ENCODE data around the gene PCDHGC3. TPM values are rescaled to one million over a fixed set of nuclear protein-coding genes. Genes with fewer than 3 reads are reported as not detected.

The PCDHGC3 gene
- total RNA-seq, 1 donor from 2014 or later = 15.6 TPM

DNA sequence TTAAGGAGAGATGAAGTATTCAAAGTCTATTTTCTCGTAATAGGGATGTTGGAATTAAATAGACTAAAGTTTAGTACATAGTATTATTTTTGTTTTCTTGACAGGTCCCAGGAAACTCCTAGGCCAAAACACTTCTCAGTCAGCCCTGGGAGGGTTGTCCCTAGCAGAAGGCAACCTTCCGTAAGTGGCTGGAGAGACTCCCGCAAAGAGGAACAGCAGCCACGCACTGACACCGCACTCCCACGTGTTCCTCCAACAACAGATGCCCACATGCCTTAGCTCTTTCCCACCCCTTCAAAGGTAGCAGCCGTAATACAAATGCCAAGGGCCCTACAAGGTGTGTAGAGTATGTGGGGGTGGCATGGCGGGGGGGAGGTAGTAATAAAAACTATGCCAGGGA is 41.5 kb downstream of the PCDHGC3 start:
- Histone ChIP-seq H3K9me3 (replicated peaks) (no peaks in the 10 kb centered on the region), H3K27ac (replicated peaks) (peak overlapping the region; percentile 90), H3K27me3 (ENCODE audit: low read depth) (no peaks in the 10 kb centered on the region), H3K4me1 (peaks cover 95% of the 10 kb centered on the region), H3K36me3 (peaks cover 16% of the 10 kb centered on the region), H3K4me3 (no peak overlapping the region)
- no peak for DNase-seq
- intact Hi-C loops (cut with micrococcal nuclease) = no loop called here
- TF ChIP-seq CTCF (IDR thresholded peaks at IDR 0.05; ENCODE audit: borderline replicate concordance) = no peak

DNA sequence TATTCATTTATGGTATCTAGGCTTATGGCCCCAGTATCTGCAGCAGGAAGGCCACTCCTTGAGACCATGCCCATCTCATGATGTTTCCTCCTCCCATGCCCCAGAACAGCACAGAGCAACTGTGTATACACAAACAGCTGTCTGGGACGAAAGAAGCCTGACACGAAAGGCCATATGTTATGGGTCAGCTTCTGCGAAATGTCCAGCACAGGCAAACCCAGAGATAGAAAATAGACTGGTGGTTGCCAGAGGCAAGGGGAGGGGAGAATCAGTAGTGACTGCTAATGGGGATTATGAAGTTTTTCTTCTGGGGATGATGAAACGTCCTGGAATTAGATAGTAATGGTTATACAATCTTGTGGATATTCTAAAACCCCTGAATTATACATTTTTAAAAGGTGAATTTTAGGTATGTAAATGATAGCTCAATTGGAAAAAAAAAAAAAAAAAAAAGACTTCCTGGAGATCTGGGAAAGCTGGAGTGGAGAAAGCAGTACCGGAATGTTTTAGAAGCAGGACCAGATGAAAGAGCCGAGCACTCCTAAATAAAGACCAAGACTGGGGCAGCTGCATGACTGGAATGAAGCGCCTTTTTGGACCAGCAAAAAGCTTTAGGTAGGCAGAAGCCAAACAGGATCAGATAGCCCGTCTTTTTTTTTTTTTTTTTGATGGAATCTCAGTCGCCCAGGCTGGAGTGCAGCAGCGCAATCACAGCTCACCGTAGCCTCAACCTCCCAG is 42.3 kb downstream of the PCDHGC3 start:
- TF ChIP-seq CTCF (IDR thresholded peaks at IDR 0.05; ENCODE audit: borderline replicate concordance) = no peak
- H3K4me3 ChIP-seq = no peak overlapping the region
- intact Hi-C loops (cut with micrococcal nuclease) = no loop called here
- H3K4me1 ChIP-seq = peaks cover 95% of the 10 kb centered on the region
- no peaks in the 10 kb centered on the region for H3K9me3 ChIP-seq (replicated peaks)
- H3K27ac ChIP-seq (replicated peaks) = peak overlapping the region; percentile 90
- peaks cover 16% of the 10 kb centered on the region for H3K36me3 ChIP-seq
- no peaks in the 10 kb centered on the region for H3K27me3 ChIP-seq (ENCODE audit: low read depth)
- DNase-seq = no peak

DNA sequence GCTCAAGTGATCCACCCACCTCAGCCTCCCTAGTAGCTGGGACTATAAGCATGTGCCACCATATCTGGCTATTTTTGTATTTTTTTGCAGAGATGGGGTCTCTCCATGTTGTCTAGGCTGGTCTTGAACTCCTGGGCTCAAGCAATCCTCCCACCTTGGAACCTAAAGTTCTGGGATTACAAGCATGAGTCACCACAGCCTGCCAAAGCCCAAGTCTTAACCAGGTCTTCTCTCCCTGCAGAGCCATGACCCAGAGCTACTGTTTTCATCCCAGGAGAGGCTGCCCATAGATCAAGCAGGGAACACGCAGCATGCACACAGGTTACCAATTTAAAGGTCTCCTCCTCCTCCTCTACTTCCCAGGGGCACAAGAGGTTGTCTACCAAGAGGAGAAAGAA is 42.9 kb downstream of the PCDHGC3 start:
- no peak for DNase-seq
- intact Hi-C loops (cut with micrococcal nuclease) = no loop called here
- TF ChIP-seq CTCF (IDR thresholded peaks at IDR 0.05; ENCODE audit: borderline replicate concordance) = no peak

DNA sequence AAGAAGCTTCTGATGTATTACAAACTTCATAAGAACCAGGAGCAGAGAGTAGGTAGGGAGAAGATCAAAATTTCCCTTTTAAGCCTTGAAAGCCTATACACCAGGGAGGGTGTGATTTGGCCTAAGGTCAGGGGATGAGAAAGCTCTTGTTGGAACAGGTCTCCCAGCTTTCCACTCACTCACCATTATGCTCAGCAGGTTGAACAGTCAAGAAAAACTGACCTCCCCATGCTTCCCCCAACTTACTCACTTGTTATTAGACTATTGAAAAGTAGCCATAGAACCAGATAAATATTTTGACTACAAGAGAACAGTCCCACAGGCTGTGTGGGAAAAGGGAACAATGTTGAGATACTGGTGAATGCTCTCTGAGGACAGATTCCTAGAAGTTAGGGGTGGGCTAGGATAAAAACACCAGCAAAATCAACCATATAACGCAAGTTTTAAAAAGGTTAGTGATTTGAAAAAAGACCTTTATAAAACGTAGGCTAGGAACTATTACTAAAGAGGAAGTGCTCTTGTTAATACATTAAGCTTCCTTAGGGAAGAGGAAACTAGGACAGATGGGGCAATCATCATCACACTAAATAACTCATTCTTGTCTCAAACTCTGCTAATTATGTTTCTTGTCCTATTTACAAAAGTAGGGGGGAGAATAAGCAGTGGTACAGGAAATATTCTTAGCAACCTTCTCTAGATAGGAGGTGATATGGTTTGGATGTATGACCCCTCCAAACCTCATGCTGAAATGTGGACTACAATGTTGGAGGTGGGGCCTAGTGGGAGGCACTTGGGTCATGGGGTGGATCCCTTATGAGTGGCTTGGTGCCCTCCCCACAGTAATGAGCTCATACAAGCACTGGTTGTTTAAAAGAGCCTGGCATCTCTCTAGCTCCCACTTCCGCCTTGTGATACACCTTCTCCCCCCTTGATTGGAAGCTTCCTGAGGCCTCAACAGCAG is 44.1 kb downstream of the PCDHGC3 start:
- Histone ChIP-seq H3K9me3 (replicated peaks) (no peaks in the 10 kb centered on the region), H3K4me1 (peaks cover 92% of the 10 kb centered on the region), H3K4me3 (no peak overlapping the region), H3K27ac (replicated peaks) (peak overlapping the region; percentile 81), H3K27me3 (ENCODE audit: low read depth) (no peaks in the 10 kb centered on the region), H3K36me3 (peaks cover 27% of the 10 kb centered on the region)
- TF ChIP-seq CTCF (IDR thresholded peaks at IDR 0.05; ENCODE audit: borderline replicate concordance) = no peak
- intact Hi-C loops (cut with micrococcal nuclease) = loop anchor here (10.0 kb wide), 1 partner anchor 85 kb away; the partner anchor contains the start of gene PCDHGA12
- no peak for DNase-seq

More for the DNA sequence above, 42.9 kb downstream of the PCDHGC3 start:
- Histone ChIP-seq H3K27me3 (ENCODE audit: low read depth) (no peaks in the 10 kb centered on the region), H3K4me1 (peaks cover 94% of the 10 kb centered on the region), H3K9me3 (replicated peaks) (no peaks in the 10 kb centered on the region), H3K4me3 (no peak overlapping the region), H3K27ac (replicated peaks) (peak overlapping the region; percentile 90), H3K36me3 (peaks cover 21% of the 10 kb centered on the region)

GRCh38 chr5:141521244-141521781 is 45.5 kb downstream of the PCDHGC3 start:
- DNase-seq = no peak

More at GRCh38 chr5:141521244-141521781, 45.5 kb downstream of the PCDHGC3 start:
- Histone ChIP-seq H3K4me3 (no peak overlapping the region), H3K27ac (replicated peaks) (peak overlapping the region; percentile 81), H3K27me3 (ENCODE audit: low read depth) (no peaks in the 10 kb centered on the region), H3K9me3 (replicated peaks) (no peaks in the 10 kb centered on the region), H3K4me1 (peaks cover 85% of the 10 kb centered on the region), H3K36me3 (peaks cover 33% of the 10 kb centered on the region)
- no peak for TF ChIP-seq CTCF (IDR thresholded peaks at IDR 0.05; ENCODE audit: borderline replicate concordance)
- intact Hi-C loops (cut with micrococcal nuclease) = loop anchor here (10.0 kb wide), 1 partner anchor 87 kb away; the partner anchor contains the start of gene PCDHGA12

Data from left ventricle myocardium inferior (tissue), 1 donor.